ENCODE measurements around the gene SHCBP1. TPM values are rescaled to one million over a fixed set of nuclear protein-coding genes. Genes with fewer than 3 reads are reported as not detected.

The SHCBP1 gene
- polyA plus RNA-seq, 1 donor = 8.8 TPM

Other genes starting within 250 kb of the SHCBP1 start
- 80.7 TPM for gene VPS35, start 67.8 kb upstream of the SHCBP1 start, polyA plus RNA-seq (ENCODE audit: insufficient read length)
- gene ORC6, start 68.3 kb upstream of the SHCBP1 start, polyA plus RNA-seq (ENCODE audit: insufficient read length) = 10.3 TPM
- 16.5 TPM for gene MYLK3, start 127.0 kb upstream of the SHCBP1 start, polyA plus RNA-seq (ENCODE audit: insufficient read length)
- 26.0 TPM for gene C16orf87, start 209.8 kb upstream of the SHCBP1 start, polyA plus RNA-seq (ENCODE audit: insufficient read length)

All from forelimb muscle (tissue), 1 donor.